Adipose tissue (tissue), 3 donors: ENCODE results near the gene DCC. TPM values are rescaled to one million over a fixed set of nuclear protein-coding genes. Genes with fewer than 3 reads are reported as not detected.

Source experiments
- H3K27ac ChIP-seq: one replicate; pipeline ENCODE4 v1.5.1; 2013; ENCODE audit warnings: low read depth, low read length
- WGBS, 3 donors: extraction: QIAGEN DNeasy Blood & Tissue Kit; methylation state at CpG; one replicate each; pipeline ENCODE4 v1.1.7; 2013; 5-methylcytosine and 5-hydroxymethylcytosine counted together
- polyA plus RNA-seq, 3 donors: library from polyadenylated mRNA; stranded (reverse); fragments of 200-250 nt; gene quantifications; one replicate each; pipeline ENCODE4 v1.2.3, GENCODE V29; 2013
- donor health status: healthy with polysubstance abuse.
- donor health status: Bipolar disorder and iron deficiency.
- donor health status: healthy.

Gene DCC
- polyA plus RNA-seq, 3 donors: 0.01 to 0.13 TPM; not detected in 1

DNA sequence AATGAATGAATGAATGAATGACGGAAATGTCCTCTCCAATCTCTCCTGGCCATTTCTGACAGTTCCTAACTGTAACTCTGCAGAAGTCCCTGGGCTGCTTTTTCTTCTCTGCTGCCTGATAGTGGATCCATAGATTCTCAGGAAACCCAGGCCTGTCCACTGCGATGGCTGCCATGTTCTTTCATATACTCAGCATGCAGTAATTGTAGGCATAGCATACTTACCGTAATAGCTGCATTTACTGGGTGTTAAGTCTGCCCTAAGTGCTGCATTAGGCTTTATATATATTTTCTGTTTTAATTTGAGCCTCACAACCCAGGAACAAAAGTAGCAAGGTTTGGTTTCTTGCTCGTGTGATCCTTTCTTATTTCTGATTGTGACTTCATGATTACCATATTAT lies 122.9 kb downstream of the DCC start:
- 84 to 88% (median 87%) methylated on average over 4 of the region's 4 CpGs for WGBS, 3 donors
- no peak overlapping the region for H3K27ac ChIP-seq

DNA sequence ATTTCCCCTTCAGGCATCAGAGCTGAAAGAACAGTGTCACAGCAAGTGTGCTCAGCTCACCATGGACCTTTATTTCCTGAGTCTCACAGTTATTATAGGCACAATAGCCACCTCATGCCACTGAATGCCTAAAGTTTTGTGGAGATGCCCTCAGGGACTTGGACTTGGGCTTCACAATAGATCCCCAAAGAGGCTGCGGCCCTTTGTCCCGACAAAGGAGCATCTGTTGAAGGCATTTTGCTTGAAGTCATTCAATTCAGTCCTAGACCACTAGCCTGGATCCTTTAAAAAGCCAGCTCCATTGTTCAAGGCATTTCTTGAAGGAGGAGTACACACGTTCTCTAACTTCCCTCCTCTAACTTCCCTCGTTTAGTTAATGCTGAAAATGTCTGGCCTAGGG lies 125.4 kb downstream of the DCC start:
- 46 to 74% (median 61%) methylated on average over 4 of the region's 4 CpGs for WGBS, 3 donors
- H3K27ac ChIP-seq: no peak overlapping the region

DNA sequence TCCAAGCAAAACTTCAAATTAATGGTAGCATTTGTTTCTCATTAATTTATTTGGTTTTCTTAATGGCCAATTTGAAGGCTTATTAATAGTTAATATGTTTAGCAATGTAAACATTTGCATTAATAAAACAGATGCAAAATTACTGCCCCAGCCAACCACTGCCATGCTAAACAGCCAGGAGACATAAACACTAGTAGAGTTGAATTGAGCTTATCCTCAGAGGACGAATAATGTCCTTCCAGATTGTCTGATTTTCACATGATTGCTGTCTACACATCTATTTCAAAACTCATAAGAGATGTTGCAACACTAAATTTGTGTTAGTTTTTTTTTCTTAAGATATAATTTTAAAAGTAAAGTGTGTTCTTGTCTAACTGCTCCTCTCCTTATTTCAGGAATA lies 128.5 kb downstream of the DCC start:
- H3K27ac ChIP-seq: no peak overlapping the region
- WGBS, 3 donors: 71 to 86% (median 78%) methylated on average over 1 of the region's 1 CpG

DNA sequence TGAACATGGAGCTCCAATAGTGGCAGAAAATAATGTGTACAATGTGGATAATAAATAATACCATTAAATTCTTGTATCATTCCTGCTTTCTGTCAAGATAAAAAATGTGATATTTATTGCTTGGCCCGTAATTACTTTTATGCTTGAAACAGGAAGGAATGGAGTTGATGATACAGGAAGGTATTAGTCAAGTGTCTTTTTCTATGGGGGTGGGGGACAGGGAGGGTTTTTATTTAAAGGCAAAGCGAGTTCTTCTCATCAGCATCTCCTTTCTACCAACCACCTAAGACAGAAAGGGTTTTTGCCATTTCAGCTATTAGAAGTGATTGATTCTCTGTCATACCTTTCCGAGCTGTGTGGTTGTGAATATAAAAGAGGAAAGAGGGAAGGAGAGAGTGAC lies 135.3 kb downstream of the DCC start:
- 50 to 65% (median 51%) methylated on average over 3 of the region's 3 CpGs for WGBS, 3 donors
- no peak overlapping the region for H3K27ac ChIP-seq

DNA sequence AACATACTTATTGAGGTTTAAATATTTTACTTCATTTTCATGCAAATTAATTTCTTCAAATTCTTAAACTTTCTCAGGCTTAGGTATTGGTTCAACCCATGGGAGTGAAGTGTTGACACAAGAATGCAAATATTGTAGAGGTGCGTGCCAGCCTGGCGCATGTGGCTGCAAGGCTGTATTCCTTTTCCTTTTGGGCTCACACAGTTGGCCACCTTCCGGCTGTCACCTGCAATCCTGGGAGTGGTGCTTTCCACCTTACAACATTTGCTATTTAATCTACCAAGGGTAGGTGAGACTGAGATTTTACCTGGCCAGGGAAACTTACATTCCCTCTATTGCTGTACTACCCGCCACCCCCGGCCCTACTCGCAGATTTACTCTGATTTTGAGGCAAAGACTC lies 141.1 kb downstream of the DCC start:
- no peak overlapping the region for H3K27ac ChIP-seq
- 68 to 84% (median 80%) methylated on average over 6 of the region's 6 CpGs for WGBS, 3 donors

DNA sequence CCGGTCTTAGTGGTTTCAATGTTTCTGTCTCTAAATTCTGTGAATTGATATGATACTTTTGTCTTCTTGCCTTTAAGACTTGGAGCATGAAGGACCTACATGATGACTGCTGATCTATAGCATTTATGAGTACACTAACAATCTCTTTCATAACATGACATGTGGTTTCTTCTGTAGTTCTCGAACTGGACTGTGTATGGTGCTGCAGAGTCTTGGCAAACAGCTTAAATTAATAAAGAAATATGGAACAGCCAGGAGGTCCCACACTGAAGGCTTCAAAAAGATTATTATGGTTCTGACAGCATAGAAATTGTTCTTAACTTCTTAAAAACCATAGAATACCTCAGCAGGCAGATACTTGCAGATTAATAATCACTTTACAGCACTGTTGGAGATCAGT lies 145.0 kb downstream of the DCC start:
- 59 to 71% (median 69%) methylated on average over 2 of the region's 2 CpGs for WGBS, 3 donors
- H3K27ac ChIP-seq: no peak overlapping the region

DNA sequence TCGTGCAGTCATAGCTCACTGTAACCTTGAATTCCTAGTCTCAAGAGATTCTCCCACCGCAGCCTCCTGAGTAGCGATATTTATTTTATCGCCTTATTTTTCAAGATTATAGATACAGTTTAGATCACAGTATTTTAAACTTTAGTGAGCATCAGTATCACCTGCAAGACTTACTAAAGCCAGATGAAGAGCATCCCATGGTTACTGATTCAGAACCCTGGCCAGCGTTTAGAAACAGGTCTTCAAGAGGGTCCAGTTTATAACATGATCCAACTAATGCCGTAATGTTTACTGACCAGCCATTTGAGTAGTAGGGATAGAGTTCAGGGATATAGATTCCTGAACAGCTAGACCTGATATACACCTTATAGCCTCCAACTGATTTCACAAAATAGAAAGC lies 146.1 kb downstream of the DCC start:
- 88 to 94% (median 89%) methylated on average over 6 of the region's 6 CpGs for WGBS, 3 donors

DNA sequence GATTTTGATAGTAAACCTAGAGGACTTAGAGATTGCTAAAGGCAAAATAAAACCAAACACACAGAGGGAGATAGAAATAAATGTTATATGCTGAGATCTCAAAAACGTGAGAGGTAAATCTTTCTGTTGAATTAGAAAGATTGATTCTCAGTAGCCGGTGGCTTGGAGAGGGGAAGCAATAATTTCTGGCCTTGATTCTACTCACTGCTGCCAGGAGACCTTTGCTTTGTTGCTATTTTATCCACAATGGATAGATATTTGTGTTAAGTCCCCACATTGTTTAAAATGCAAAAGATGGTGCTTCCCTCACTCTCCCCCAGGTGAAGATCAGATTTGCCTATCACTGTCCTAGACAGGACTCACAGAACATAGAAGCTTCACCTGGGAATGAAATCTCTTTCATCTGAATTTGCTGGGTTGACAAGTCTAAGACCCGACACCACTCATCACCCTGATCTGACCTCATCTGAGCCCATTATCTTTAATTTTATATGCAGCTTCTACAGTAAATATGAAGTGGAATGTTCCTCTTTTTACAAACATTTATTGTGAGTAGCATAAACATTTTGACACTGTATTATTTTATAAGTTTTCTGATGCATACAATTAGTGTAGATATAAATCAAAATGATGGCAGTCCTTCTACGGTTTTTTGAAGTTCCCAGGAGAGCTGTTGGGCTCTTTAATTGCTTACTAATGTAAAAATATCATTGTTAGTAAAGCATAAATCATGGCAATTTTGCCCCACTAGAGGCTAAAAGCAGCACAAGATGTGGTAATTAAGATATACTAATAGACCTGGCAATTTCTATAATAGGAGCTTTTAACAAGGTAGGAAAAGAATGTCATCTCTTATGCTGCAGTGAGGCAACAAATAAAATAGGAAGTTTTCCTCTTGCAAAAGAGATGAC lies 149.7 kb downstream of the DCC start:
- no peak overlapping the region for H3K27ac ChIP-seq
- WGBS, 3 donors: 41 to 54% (median 48%) methylated on average over 4 of the region's 4 CpGs

More for the DNA sequence above, 146.1 kb downstream of the DCC start:
- H3K27ac ChIP-seq: no peak overlapping the region

DNA sequence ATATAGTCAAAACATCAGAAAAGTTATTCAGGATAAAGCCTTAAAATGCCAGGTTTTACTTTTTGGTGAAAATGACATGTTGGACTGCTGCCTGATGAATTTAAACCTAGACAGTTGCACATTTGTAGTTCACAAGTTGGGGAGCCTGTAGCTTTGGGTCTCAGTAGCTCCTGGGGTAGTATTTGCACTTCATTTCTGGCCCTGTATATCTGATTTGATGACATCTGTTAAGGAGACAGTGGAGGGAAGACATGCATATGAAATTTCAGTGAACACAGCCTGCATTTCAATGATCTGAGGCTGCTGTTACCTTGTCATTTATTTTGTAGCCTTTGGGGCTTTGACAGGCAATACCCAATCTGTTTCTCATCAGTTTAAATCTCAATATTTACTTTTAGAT lies 156.4 kb downstream of the DCC start:
- H3K27ac ChIP-seq: no peak overlapping the region

DNA sequence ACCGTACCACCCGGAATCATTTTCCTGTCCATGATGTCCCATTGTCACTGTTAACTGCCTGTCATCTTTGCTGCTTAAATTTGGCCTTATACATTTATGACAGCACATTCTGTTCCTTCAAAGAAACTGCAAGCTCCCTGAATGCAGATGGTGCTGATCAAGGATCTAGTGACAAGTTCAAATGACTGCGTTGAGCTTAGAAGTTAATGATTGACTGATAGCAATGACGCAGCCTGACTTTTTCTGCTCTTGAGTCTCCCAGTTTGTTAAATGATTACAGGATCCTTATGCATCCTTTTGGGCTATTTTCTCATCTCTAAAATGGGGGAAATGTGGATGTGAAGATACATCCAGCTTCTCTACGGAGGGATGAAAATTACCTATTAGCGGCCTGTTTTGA lies 159.0 kb downstream of the DCC start:
- H3K27ac ChIP-seq: no peak overlapping the region
- 63 to 75% (median 71%) methylated on average over 6 of the region's 6 CpGs for WGBS, 3 donors

DNA sequence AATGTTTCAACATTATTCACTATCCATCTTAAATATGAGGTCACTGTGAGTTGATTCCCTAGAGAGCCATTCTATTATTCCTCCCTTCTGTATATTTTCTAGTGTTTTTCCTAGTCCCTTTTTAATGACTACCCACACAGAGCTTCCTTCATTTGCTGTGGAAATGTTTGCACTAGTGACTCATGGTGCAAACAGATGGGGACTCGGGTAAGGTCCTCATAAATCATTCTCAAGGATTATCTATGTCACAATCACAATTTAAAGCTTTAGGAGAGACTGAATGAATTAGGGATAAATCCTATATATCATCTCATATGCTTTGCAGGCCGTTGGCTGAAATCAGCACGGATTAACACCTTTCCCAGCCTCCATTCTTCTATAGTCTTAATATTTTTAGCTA lies 159.6 kb downstream of the DCC start:
- H3K27ac ChIP-seq: no peak overlapping the region
- WGBS, 3 donors: 37 to 52% (median 42%) methylated on average over 3 of the region's 3 CpGs

DNA sequence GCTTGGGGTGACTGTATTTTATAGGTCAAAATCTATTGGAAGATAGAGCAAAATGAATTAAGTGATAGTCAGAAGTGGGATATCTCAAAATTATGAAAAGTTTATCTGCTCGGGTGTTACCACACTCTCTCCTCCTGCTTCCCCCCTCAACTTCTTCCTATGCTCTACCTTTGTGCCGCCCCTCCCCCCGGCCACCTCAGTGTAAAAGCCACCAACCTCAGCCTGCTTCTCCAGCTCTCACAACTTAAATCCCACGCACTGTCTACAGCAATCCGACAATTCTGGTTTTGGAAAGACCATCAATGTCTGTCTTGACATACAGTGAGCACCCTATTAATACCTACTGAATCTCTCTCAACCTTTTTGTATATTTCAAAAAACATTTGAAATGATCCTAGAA lies 164.6 kb downstream of the DCC start:
- 72 to 89% (median 77%) methylated on average over 5 of the region's 5 CpGs for WGBS, 3 donors
- no peak overlapping the region for H3K27ac ChIP-seq

DNA sequence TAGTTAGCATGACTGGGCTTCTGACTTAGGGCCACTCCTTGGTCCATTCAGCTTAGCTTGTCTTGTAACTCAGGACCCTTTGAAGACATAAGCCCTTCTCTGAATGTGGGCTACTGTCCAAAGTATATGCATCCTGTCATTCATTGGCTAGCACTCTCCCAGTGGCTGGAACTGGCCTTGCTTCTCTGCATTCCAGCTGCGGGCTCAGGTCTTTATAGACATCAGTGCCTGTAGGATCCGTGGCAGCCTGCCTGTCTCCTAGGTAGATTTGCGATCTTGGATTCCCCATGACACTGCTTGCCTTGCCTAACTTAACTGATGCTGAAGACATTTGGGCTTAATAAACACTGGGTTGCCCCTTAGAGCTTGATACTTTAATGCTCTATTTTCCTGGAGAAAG lies 170.1 kb downstream of the DCC start:
- 75 to 79% (median 79%) methylated on average over 3 of the region's 3 CpGs for WGBS, 3 donors
- H3K27ac ChIP-seq: no peak overlapping the region

DNA sequence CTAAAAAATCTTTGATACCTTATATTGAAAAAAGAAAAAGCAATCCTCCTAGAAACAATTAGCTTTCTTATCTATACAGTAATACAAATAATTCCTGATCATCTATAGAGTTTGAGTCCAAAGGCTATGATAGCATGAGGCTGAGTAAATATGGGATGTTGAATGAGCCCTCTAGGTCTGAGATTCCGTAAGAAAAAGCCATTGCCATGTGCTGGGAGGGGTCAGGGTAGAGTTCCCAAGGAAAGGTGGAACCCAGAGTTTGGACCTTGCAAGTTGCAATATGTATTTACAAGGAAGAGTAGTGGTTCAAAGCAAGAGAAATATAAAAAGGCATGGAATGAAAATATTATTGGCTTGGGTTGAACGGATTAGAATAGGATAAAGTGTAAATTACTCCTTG lies 178.1 kb downstream of the DCC start:
- H3K27ac ChIP-seq: no peak overlapping the region
- 61 to 81% (median 75%) methylated on average over 2 of the region's 2 CpGs for WGBS, 3 donors

DNA sequence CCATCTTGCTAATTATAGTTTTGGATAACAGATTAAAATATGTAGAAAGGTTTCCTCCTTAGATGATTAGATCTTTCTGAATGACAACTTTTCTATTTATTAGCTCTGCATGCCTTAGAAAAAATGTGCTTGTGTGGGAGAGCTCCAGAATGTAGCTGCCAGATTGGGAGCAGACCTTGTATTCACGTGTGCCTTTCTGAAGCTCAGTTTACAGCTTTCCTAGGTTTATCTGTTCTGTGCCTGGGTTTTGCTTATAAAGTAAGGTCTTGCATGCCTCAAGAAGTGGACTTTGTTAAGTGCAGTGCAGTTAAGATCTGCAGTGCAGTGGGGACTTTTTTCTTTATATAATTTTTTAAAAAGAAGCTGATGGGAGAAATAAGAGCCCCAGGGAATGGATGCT lies 179.0 kb downstream of the DCC start:
- 26 to 41% (median 28%) methylated on average over 1 of the region's 1 CpG for WGBS, 3 donors
- no peak overlapping the region for H3K27ac ChIP-seq

DNA sequence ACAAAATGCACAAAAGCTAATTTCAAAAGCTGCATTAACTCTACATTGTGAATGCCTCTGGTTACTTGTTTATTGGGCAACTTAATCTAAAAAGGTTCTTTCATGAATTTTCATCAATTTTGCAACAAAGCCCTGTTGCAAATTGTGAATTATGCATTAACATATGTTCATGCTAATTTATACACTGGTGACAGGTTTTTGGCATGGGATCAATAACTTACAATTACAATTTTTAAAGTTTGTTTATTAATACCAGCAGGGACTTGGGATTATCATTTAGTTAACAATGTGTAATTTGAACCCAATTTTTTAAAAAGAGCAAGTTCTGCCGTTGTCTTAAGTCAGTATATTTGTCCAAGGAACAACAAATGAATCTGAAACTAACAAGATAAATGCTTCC lies 183.6 kb downstream of the DCC start:
- no peak overlapping the region for H3K27ac ChIP-seq
- WGBS, 3 donors: 38 to 49% (median 41%) methylated on average over 1 of the region's 1 CpG

DNA sequence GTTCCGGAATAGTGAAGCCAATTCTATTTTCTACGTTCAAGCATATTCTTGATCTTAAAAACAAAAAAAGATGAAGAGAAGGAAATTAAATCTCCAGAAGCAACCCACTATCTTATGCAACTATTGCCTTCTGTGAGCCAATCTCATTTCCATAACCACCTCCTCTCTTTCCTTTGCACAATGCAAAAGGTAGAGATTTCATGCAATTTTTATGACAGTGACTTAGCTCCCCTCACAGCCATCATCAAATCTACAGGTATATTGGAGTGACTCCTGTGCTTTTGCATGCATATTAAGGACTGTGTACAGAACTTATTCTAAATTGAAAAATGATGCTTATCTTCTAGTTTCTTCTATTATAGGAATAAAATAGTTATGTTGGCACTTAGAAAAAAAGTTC lies 191.8 kb downstream of the DCC start:
- WGBS, 3 donors: 86 to 95% (median 89%) methylated on average over 2 of the region's 2 CpGs
- no peak overlapping the region for H3K27ac ChIP-seq

DNA sequence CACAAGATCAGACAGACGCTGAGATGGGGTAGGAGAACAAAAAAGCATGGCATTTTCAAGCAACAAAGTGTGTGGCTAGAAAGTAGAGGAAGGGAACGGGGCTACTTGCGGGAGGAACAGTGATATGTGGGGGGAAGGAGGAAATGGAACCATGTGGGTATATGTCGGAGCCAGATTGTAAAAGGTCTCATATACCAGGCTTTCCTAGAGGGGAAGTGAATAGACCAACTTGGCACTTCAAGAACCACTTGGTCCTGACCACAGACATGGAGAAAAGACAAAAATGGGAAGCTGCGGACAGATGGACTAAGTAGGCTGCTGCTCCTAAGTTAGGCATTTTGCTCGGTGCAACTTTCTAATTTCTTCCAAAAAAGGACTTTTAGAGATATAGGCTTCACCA lies 196.0 kb downstream of the DCC start:
- H3K27ac ChIP-seq: no peak overlapping the region
- WGBS, 3 donors: 48 to 81% (median 62%) methylated on average over 6 of the region's 6 CpGs

DNA sequence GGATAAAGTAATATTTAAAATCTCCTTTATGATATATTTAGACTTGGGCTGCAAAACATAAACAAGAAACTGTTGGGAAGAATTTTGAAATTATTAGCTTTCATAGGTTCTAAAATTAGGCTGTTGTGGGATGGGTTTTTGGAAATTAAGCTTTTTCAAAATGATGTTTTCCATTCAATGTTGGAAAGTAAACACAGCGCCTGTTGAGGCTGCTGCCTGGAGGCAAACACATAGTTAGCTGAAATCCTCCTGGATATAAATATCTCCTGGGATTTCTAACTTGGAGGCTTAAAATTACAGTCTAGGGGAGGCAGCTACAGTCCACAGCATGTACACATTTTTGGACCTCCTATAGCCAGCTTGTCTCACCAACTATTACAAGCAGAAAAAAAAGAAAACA lies 197.3 kb downstream of the DCC start:
- 53 to 70% (median 67%) methylated on average over 1 of the region's 1 CpG for WGBS, 3 donors
- H3K27ac ChIP-seq: no peak overlapping the region

DNA sequence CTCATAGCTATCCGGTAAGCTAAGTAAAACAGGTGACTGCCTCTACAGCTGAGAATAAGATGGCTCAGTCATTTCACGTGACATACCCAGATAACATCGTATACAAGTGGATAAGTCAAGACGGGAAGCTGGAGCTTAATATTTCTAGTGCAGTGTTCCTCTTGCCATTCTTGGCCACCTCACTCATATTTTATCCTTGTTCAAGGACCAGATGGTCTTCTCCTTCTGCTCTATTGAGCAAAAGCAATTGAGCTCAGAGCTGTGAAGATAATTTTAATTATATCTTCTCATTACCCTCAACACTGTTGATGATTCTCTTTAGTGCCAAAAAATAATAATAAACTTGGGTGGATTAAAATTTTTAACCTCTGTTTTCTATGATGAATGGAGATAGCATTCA lies 201.1 kb downstream of the DCC start:
- H3K27ac ChIP-seq: no peak overlapping the region
- WGBS, 3 donors: 89 to 95% (median 91%) methylated on average over 4 of the region's 4 CpGs
